H1 (cell line): ENCODE data around the gene CNBD2.

ENCODE experiments used
- ATF3 ChIP-seq: IDR thresholded peaks from 2 replicates; pipeline ENCODE4 v1.6.1; 2011; ENCODE audit warnings: low read depth, mild to moderate bottlenecking, low read length; ENCODE audit not compliant: insufficient read depth
- CEBPB ChIP-seq: IDR thresholded peaks from 2 replicates; pipeline ENCODE4 v1.6.1; 2012; ENCODE audit warnings: low read depth, low read length
- EZH2 ChIP-seq: fragments of 200-600 bp; sonication (generic); IDR thresholded peaks from 2 replicates; pipeline ENCODE4 v1.7.1; 2012; ENCODE audit warnings: low read depth, mild to moderate bottlenecking, moderate library complexity, low read length, inconsistent platforms; ENCODE audit not compliant: severe bottlenecking
- HDAC6 ChIP-seq: IDR thresholded peaks from one replicate; pipeline ENCODE4 v1.7.1; 2012; ENCODE audit warnings: low read depth, mild to moderate bottlenecking, inconsistent platforms, low read length, moderate library complexity
- KDM1A ChIP-seq: fragments of 200-600, 300-600 bp; sonication (generic); IDR thresholded peaks from 2 replicates; pipeline ENCODE4 v1.7.1; 2016; ENCODE audit warnings: mild to moderate bottlenecking, low read length, borderline replicate concordance
- POLR2AphosphoS5 ChIP-seq: IDR thresholded peaks from 2 replicates; pipeline ENCODE4 v1.6.1; 2011; ENCODE audit warnings: low read depth, low read length
- RAD21 ChIP-seq, 2 experiments: IDR thresholded peaks in 1 of 2; conservative IDR thresholded peaks in 1 of 2; 2 replicates each; pipeline ENCODE4 v1.6.1; 2011; ENCODE audit warnings: low read depth in 2 of 2, low read length in 2 of 2, improper control_type of control experiment in 1 of 2, inconsistent platforms in 1 of 2, mild to moderate bottlenecking in 1 of 2, moderate library complexity in 1 of 2
- RNF2 ChIP-seq: fragments of 200-900, 300-1000 bp; sonication (generic); IDR thresholded peaks from 2 replicates; pipeline ENCODE4 v1.7.1; 2016; ENCODE audit warnings: borderline replicate concordance, low read depth, mild to moderate bottlenecking, antibody characterized with exemption, low read length; ENCODE audit not compliant: poor library complexity, severe bottlenecking; ENCODE audit errors: missing control alignments
- SRF ChIP-seq: IDR thresholded peaks from 2 replicates; pipeline ENCODE4 v1.6.1; 2011; ENCODE audit warnings: mild to moderate bottlenecking, low read depth, low read length, moderate library complexity
- ZNF274 ChIP-seq: IDR thresholded peaks from 2 replicates; pipeline ENCODE4 v1.7.0; 2012; ENCODE audit warnings: low read length, borderline replicate concordance; ENCODE audit errors: extremely low read depth
- TF ChIP-seq, protein P1 (sequence below), 3 experiments: IDR thresholded peaks; 1 replicate in 2 of 3; 2 replicates in 1 of 3; pipeline versions ENCODE4 v1.5.1 to v1.6.1; 2011; ENCODE audit warnings: low read length in 3 of 3, mild to moderate bottlenecking in 3 of 3, inconsistent platforms in 2 of 3, low read depth in 1 of 3, moderate library complexity in 1 of 3; ENCODE audit not compliant: insufficient read depth in 1 of 3; ENCODE audit errors: control extremely low read depth in 1 of 3
- TF ChIP-seq, protein P2 (sequence below): IDR thresholded peaks from 2 replicates; pipeline ENCODE4 v1.6.1; 2012; ENCODE audit warnings: inconsistent platforms
- TF ChIP-seq, protein P3 (sequence below): IDR thresholded peaks from 2 replicates; pipeline ENCODE4 v1.6.1; 2012; ENCODE audit warnings: low read length, inconsistent platforms

DNA sequence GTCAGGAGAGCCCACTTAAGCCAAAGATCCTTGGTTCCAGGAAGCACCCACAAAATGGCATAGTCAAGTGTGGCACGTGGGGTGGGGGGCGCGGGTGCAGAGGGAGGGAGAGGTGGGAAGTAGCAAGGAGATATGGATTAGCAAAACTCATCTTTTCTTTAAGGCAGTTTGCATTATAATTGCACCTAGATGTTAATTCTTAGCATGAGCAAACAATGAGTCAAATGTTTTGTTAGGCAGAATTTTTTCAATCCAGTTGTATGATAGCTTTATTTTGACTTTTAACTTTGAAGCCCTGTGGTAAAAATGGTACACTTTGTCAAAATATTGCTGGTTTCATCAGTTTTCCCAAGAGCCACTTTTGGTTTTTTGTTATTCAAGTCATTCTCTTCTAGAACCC is 29.1 kb upstream of the CNBD2 start:
- TF ChIP-seq, protein P1, sequence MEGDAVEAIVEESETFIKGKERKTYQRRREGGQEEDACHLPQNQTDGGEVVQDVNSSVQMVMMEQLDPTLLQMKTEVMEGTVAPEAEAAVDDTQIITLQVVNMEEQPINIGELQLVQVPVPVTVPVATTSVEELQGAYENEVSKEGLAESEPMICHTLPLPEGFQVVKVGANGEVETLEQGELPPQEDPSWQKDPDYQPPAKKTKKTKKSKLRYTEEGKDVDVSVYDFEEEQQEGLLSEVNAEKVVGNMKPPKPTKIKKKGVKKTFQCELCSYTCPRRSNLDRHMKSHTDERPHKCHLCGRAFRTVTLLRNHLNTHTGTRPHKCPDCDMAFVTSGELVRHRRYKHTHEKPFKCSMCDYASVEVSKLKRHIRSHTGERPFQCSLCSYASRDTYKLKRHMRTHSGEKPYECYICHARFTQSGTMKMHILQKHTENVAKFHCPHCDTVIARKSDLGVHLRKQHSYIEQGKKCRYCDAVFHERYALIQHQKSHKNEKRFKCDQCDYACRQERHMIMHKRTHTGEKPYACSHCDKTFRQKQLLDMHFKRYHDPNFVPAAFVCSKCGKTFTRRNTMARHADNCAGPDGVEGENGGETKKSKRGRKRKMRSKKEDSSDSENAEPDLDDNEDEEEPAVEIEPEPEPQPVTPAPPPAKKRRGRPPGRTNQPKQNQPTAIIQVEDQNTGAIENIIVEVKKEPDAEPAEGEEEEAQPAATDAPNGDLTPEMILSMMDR (IDR thresholded peaks at IDR 0.05; ENCODE audit: control extremely low read depth in 1 of 3, insufficient read depth in 1 of 3, low read depth in 1 of 3, low read length in 3 of 3): no peak
- TF ChIP-seq KDM1A: no peak
- TF ChIP-seq HDAC6: no peak
- no peak for TF ChIP-seq RNF2
- TF ChIP-seq, protein P2, sequence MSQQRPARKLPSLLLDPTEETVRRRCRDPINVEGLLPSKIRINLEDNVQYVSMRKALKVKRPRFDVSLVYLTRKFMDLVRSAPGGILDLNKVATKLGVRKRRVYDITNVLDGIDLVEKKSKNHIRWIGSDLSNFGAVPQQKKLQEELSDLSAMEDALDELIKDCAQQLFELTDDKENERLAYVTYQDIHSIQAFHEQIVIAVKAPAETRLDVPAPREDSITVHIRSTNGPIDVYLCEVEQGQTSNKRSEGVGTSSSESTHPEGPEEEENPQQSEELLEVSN: no peak
- no peak for TF ChIP-seq CEBPB
- TF ChIP-seq SRF: no peak
- TF ChIP-seq POLR2AphosphoS5: no peak
- TF ChIP-seq EZH2: no peak
- TF ChIP-seq ATF3: no peak
- TF ChIP-seq ZNF274: no peak
- TF ChIP-seq, protein P3, sequence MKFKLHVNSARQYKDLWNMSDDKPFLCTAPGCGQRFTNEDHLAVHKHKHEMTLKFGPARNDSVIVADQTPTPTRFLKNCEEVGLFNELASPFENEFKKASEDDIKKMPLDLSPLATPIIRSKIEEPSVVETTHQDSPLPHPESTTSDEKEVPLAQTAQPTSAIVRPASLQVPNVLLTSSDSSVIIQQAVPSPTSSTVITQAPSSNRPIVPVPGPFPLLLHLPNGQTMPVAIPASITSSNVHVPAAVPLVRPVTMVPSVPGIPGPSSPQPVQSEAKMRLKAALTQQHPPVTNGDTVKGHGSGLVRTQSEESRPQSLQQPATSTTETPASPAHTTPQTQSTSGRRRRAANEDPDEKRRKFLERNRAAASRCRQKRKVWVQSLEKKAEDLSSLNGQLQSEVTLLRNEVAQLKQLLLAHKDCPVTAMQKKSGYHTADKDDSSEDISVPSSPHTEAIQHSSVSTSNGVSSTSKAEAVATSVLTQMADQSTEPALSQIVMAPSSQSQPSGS: no peak
- no peak for TF ChIP-seq RAD21 (IDR thresholded peaks at IDR 0.05 in 1 of 2, conservative IDR thresholded peaks at IDR 0.05 in 1 of 2; ENCODE audit: low read depth in 2 of 2, low read length in 2 of 2)
